Prostate gland (tissue), 2 donors: Measurements from ENCODE around the gene BRSK2.

Experiments
- CTCF ChIP-seq, 4 experiments: fragments of 200-600 bp in 2 of 4; fragments of 450-650 bp in 2 of 4; sonication (generic) in 2 of 4; IDR thresholded peaks; 1 replicate in 3 of 4; 2 replicates in 1 of 4; pipeline ENCODE4 v1.5.1; 2016 to 2019; ENCODE audit warnings: antibody characterized with exemption in 4 of 4, mild to moderate bottlenecking in 2 of 4, moderate library complexity in 2 of 4
- POLR2A ChIP-seq: fragments of 450-650 bp; IDR thresholded peaks from one replicate; pipeline ENCODE4 v1.6.1; 2016; ENCODE audit warnings: antibody characterized with exemption, mild to moderate bottlenecking

- TF ChIP-seq CTCF (IDR thresholded peaks at IDR 0.05) (no peak), POLR2A (no peak)
These were observed 30.1 kb downstream of the BRSK2 start for GRCh38 chr11:1419811-1420210.
